Measurements from ENCODE around the gene GRM8.
A peak's percentile ranks its signal among the peaks of the same experiment; 100 is the strongest.

Gene GRM8

GRCh38 chr7:127252778-127253280 is at the start of gene GRM8:
GRM8 (minus strand) TSS chr7:127252941.
- peak; percentile 64 for DNase-seq

GRCh38 chr7:127290801-127291361 is 38.1 kb upstream of the GRM8 start:
- no peak for DNase-seq

GRCh38 chr7:127290116-127290655 is 37.4 kb upstream of the GRM8 start:
- DNase-seq = no peak

GRCh38 chr7:127287133-127287532 is 34.4 kb upstream of the GRM8 start:
- no peak for DNase-seq

- no peak for DNase-seq
These were observed 17.4 kb upstream of the GRM8 start for GRCh38 chr7:127270093-127270492.

GRCh38 chr7:127266047-127266446 is 13.3 kb upstream of the GRM8 start:
- DNase-seq = no peak

GRCh38 chr7:127264219-127264618 is 11.5 kb upstream of the GRM8 start:
- no peak for DNase-seq

GRCh38 chr7:127258111-127258510 is 5.4 kb upstream of the GRM8 start:
- DNase-seq = no peak

- no peak for DNase-seq
These were observed 4.3 kb upstream of the GRM8 start for GRCh38 chr7:127257086-127257485.

GRCh38 chr7:127256041-127256725 is 3.4 kb upstream of the GRM8 start:
- DNase-seq = no peak

GRCh38 chr7:127254163-127254684 is 1.5 kb upstream of the GRM8 start:
- no peak for DNase-seq

- peak; percentile 53 for DNase-seq
These were observed 781 bp upstream of the GRM8 start for GRCh38 chr7:127253281-127254162.

- DNase-seq = no peak
These were observed 396 bp downstream of the GRM8 start for GRCh38 chr7:127252377-127252713.

GRCh38 chr7:127251465-127252376 is 1.0 kb downstream of the GRM8 start:
- no peak for DNase-seq

GRCh38 chr7:127251036-127251464 is 1.7 kb downstream of the GRM8 start:
- DNase-seq = no peak

- no peak for DNase-seq
These were observed 2.3 kb downstream of the GRM8 start for GRCh38 chr7:127250312-127251035.

GRCh38 chr7:127245607-127246006 is 7.1 kb downstream of the GRM8 start:
- DNase-seq = no peak

- no peak for DNase-seq
These were observed 7.7 kb downstream of the GRM8 start for GRCh38 chr7:127245002-127245401.

- no peak for DNase-seq
These were observed 12.9 kb downstream of the GRM8 start for GRCh38 chr7:127239814-127240213.

- no peak for DNase-seq
These were observed 19.1 kb downstream of the GRM8 start for GRCh38 chr7:127233630-127234029.

- DNase-seq = no peak
These were observed 21.3 kb downstream of the GRM8 start for GRCh38 chr7:127231415-127231814.
